Keratinocyte (primary cell): Measurements from ENCODE around the gene HRH3. TPM values are rescaled to one million over a fixed set of nuclear protein-coding genes. Genes with fewer than 3 reads are reported as not detected.

ENCODE experiments used
- DNase-seq: peaks from one replicate; pipeline ENCODE4 v3.0.0-alpha.2; 2011; ENCODE audit warnings: low read depth, missing footprints, low spot score
- FAIRE-seq: peaks from 2 replicates; lab custom pipeline; 2011; peaks lifted over from hg19 to GRCh38; lab: Jason Lieb, UNC
- H2AFZ ChIP-seq: 2 replicates; pipeline ENCODE4 v1.6.0; 2012; ENCODE audit warnings: low read length, control low read depth, inconsistent platforms; ENCODE audit not compliant: control insufficient read depth
- H3K27ac ChIP-seq: 2 replicates; pipeline ENCODE4 v1.5.1; 2011; ENCODE audit warnings: low read length; ENCODE audit not compliant: control insufficient read depth, insufficient read depth
- H3K27me3 ChIP-seq: 3 replicates; pipeline ENCODE4 v1.6.0; 2011; ENCODE audit warnings: low read length; ENCODE audit not compliant: control insufficient read depth, insufficient read depth; ENCODE audit errors: extremely low read depth
- H3K36me3 ChIP-seq, 2 experiments: 2 replicates in 1 of 2; 3 replicates in 1 of 2; pipeline ENCODE4 v1.5.1; 2011; ENCODE audit warnings: low read length in 2 of 2, mild to moderate bottlenecking in 1 of 2; ENCODE audit not compliant: control insufficient read depth in 2 of 2, insufficient read depth in 2 of 2; ENCODE audit errors: extremely low read depth in 1 of 2
- H3K4me1 ChIP-seq: 3 replicates; pipeline ENCODE4 v1.5.1; 2011; ENCODE audit warnings: low read length; ENCODE audit not compliant: control insufficient read depth, insufficient read depth; ENCODE audit errors: extremely low read depth
- H3K4me2 ChIP-seq: 3 replicates; pipeline ENCODE4 v1.6.0; 2011; ENCODE audit warnings: low read depth, low read length; ENCODE audit not compliant: control insufficient read depth, insufficient read depth; ENCODE audit errors: extremely low read depth
- H3K4me3 ChIP-seq, 3 experiments: fragments of 200-600 bp in 1 of 3; sonication (generic) in 1 of 3; 2 replicates in 2 of 3; 3 replicates in 1 of 3; pipeline ENCODE4 v1.5.1; 2011 to 2016; ENCODE audit warnings: low read length in 3 of 3, mild to moderate bottlenecking in 3 of 3, control low read depth in 2 of 3, inconsistent platforms in 1 of 3, low read depth in 1 of 3, mixed read lengths in 1 of 3, mixed run types in 1 of 3, moderate library complexity in 1 of 3; ENCODE audit not compliant: control insufficient read depth in 2 of 3, insufficient read depth in 2 of 3; ENCODE audit errors: extremely low read depth in 1 of 3
- H3K79me2 ChIP-seq: 2 replicates; pipeline ENCODE4 v1.6.0; 2012; ENCODE audit warnings: low read length; ENCODE audit not compliant: control insufficient read depth, insufficient read depth
- H3K9ac ChIP-seq: 3 replicates; pipeline ENCODE4 v1.6.0; 2011; ENCODE audit warnings: low read length; ENCODE audit not compliant: control insufficient read depth, insufficient read depth; ENCODE audit errors: extremely low read depth
- H3K9me1 ChIP-seq: 3 replicates; pipeline ENCODE4 v1.6.0; 2011; ENCODE audit warnings: low read length; ENCODE audit not compliant: control insufficient read depth, insufficient read depth; ENCODE audit errors: extremely low read depth
- H3K9me3 ChIP-seq: 2 replicates; pipeline ENCODE4 v1.5.1; 2012; ENCODE audit warnings: low read depth, low read length; ENCODE audit not compliant: control insufficient read depth
- H4K20me1 ChIP-seq: 3 replicates; pipeline ENCODE4 v1.6.0; 2011; ENCODE audit warnings: low read length; ENCODE audit not compliant: control insufficient read depth, insufficient read depth; ENCODE audit errors: extremely low read depth
- EZH2 ChIP-seq: IDR thresholded peaks from one replicate; pipeline ENCODE4 v1.6.1; 2012; ENCODE audit warnings: inconsistent platforms, mild to moderate bottlenecking, low read length, moderate library complexity
- dilution Hi-C: fragments of 300-500 bp; cut with MboI; formaldehyde crosslinking; loops from one replicate; pipeline ENCODE4 v1.7.0; 2020; ENCODE audit warnings: low sequenced_read_pairs; ENCODE audit not compliant: extremely low pct_ligation_motif_present
- polyA plus RNA-seq, 5 experiments: library from polyadenylated mRNA; depleted of rRNA in 3 of 5; stranded (reverse) in 3 of 5; stranded (forward) in 1 of 5; unstranded in 1 of 5; fragments of >200 nt; gene quantifications; 1 replicate in 1 of 5; 2 replicates in 3 of 5; 3 replicates in 1 of 5; pipeline versions ENCODE4 v1.2.1 to v1.2.3, GENCODE V29; 2011 to 2012; ENCODE audit warnings: missing spikeins in 2 of 5, low read depth in 1 of 5, low replicate concordance in 1 of 5
- TF ChIP-seq, protein P1 (sequence below), 3 experiments: IDR thresholded peaks in 1 of 3; conservative IDR thresholded peaks in 1 of 3; optimal IDR thresholded peaks in 1 of 3; 2 replicates in 2 of 3; 3 replicates in 1 of 3; pipeline versions ENCODE3 to v1.5.1; 2011; ENCODE audit warnings: low read length in 3 of 3, mild to moderate bottlenecking in 3 of 3, moderate library complexity in 2 of 3, control low read depth in 1 of 3, inconsistent platforms in 1 of 3; ENCODE audit not compliant: insufficient read depth in 2 of 3; ENCODE audit errors: extremely low read depth in 1 of 3

HRH3 gene
- polyA plus RNA-seq, 1 donor (not counting 4 experiments of a cell fraction or from before 2014, with no cell fraction given), result not detected

DNA sequence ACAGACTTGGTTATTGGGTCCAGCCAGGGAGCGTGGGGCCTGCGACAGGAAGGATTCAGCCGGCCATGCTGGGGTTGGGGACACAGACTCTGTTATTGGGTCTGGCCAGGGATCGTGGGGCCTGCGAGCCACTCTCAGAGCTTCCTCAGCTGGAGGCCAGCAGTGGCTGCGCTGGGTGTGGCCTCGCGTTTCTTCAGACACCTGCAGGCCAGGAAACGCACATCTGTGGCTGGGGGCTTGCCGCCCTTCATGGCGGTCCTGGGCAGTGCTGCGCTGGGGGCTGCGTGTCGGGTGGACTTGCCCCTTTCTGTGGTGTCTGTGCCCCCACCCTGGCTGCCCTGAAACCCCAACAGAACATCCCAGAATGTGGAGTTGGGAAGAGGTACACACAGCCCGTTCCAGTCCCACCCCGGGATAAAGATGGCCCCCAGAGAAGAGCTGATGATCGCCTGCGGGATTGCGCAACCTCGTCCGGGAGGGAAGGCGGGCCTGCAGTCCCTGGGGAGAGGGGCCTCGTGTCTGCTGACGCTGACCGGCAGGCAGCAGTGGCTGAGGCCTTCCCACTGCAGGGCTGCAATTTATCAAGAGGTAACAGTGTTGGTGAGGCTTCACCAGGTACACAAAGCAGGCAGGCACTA lies 54.2 kb downstream of the HRH3 start:
- TF ChIP-seq EZH2, result no peak
- TF ChIP-seq, protein P1, sequence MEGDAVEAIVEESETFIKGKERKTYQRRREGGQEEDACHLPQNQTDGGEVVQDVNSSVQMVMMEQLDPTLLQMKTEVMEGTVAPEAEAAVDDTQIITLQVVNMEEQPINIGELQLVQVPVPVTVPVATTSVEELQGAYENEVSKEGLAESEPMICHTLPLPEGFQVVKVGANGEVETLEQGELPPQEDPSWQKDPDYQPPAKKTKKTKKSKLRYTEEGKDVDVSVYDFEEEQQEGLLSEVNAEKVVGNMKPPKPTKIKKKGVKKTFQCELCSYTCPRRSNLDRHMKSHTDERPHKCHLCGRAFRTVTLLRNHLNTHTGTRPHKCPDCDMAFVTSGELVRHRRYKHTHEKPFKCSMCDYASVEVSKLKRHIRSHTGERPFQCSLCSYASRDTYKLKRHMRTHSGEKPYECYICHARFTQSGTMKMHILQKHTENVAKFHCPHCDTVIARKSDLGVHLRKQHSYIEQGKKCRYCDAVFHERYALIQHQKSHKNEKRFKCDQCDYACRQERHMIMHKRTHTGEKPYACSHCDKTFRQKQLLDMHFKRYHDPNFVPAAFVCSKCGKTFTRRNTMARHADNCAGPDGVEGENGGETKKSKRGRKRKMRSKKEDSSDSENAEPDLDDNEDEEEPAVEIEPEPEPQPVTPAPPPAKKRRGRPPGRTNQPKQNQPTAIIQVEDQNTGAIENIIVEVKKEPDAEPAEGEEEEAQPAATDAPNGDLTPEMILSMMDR (optimal IDR thresholded peaks at IDR 0.05 in 1 of 3, IDR thresholded peaks at IDR 0.05 in 1 of 3, conservative IDR thresholded peaks at IDR 0.05 in 1 of 3; ENCODE audit: extremely low read depth in 1 of 3, insufficient read depth in 2 of 3, low read length in 3 of 3), result no peak

More for the DNA sequence above, 54.2 kb downstream of the HRH3 start:
- Histone ChIP-seq H3K4me3 (no peak overlapping the region), H3K4me2 (no peak overlapping the region), H3K9me1 (no peaks in the 10 kb centered on the region), H3K79me2 (no peaks in the 10 kb centered on the region), H3K9me3 (no peaks in the 10 kb centered on the region), H3K36me3 (peaks cover 20 to 21% of the 10 kb centered on the region in 2 experiments), H3K27ac (no peak overlapping the region), H3K27me3 (no peaks in the 10 kb centered on the region), H3K4me1 (peaks cover 9% of the 10 kb centered on the region), H2AFZ (no peak overlapping the region), H4K20me1 (no peaks in the 10 kb centered on the region), H3K9ac (no peak overlapping the region)
- dilution Hi-C loops, result no loop called here
- no peak for DNase-seq
- no peak for FAIRE-seq

Other genes with a start within 250 kb of the HRH3 start
- 2.0 to 4.4 TPM (median 3.3 TPM) in 3 replicates for gene TAF4, start 154.4 kb downstream of the HRH3 start, polyA plus RNA-seq
- gene LSM14B, start 97.8 kb downstream of the HRH3 start, polyA plus RNA-seq, result 19.9 to 21.7 TPM (median 20.0 TPM) in 3 replicates
- 383 to 439 TPM (median 412 TPM) in 3 replicates for gene PSMA7, start 76.9 kb downstream of the HRH3 start, polyA plus RNA-seq
- gene SS18L1, start 76.5 kb downstream of the HRH3 start, polyA plus RNA-seq, result 5.0 to 13.6 TPM (median 9.4 TPM) in 3 replicates
- 24.7 to 31.4 TPM (median 29.5 TPM) in 3 replicates for gene MTG2, start 37.2 kb downstream of the HRH3 start, polyA plus RNA-seq
- gene OSBPL2, start 18.2 kb upstream of the HRH3 start, polyA plus RNA-seq, result 15.9 to 21.4 TPM (median 16.9 TPM) in 3 replicates
- 89.8 to 109 TPM (median 91.4 TPM) in 3 replicates for gene ADRM1, start 82.7 kb upstream of the HRH3 start, polyA plus RNA-seq
- 6.9 to 17.9 TPM (median 8.7 TPM) in 3 replicates for gene LAMA5, start 147.0 kb upstream of the HRH3 start, polyA plus RNA-seq
- gene RPS21, start 166.8 kb upstream of the HRH3 start, polyA plus RNA-seq, result 2,971 to 5,490 TPM (median 3,874 TPM) in 3 replicates
- gene CABLES2, start 187.0 kb upstream of the HRH3 start, polyA plus RNA-seq, result 1.9 to 4.6 TPM (median 2.2 TPM) in 3 replicates
- gene RBBP8NL, start 207.3 kb upstream of the HRH3 start, polyA plus RNA-seq, result 0.05 to 0.26 TPM (median 0.13 TPM) in 3 replicates